CD4-positive, alpha-beta T cell treated with Interferon alpha-2 for 1 hour (primary cell): ENCODE results near the gene ITGB2.

Source experiments
- DNase-seq, 2 donors: peaks; one replicate each; pipeline ENCODE4 v3.0.0-alpha.2; 2020 to 2022

ITGB2 gene

GRCh38 chr21:44955141-44955797 lies 34.6 kb upstream of the ITGB2 start:
- no peak for DNase-seq

GRCh38 chr21:44954281-44954771 lies 33.6 kb upstream of the ITGB2 start:
- no peak for DNase-seq

GRCh38 chr21:44953628-44954021 lies 32.9 kb upstream of the ITGB2 start:
- no peak for DNase-seq

GRCh38 chr21:44952929-44953627 lies 32.4 kb upstream of the ITGB2 start:
- DNase-seq: no peak

- no peak for DNase-seq
Measured at GRCh38 chr21:44952116-44952928, 31.6 kb upstream of the ITGB2 start.

- DNase-seq: no peak
Measured at GRCh38 chr21:44951186-44951915, 30.7 kb upstream of the ITGB2 start.

GRCh38 chr21:44950351-44950750 lies 29.7 kb upstream of the ITGB2 start:
- DNase-seq: no peak

GRCh38 chr21:44949779-44950198 lies 29.1 kb upstream of the ITGB2 start:
- DNase-seq: peak; percentile 75 to 84

- DNase-seq: no peak
Measured at GRCh38 chr21:44949161-44949778, 28.6 kb upstream of the ITGB2 start.

GRCh38 chr21:44948426-44949120 lies 27.9 kb upstream of the ITGB2 start:
- no peak for DNase-seq

GRCh38 chr21:44947930-44948331 lies 27.2 kb upstream of the ITGB2 start:
- no peak for DNase-seq

- no peak for DNase-seq
Measured at GRCh38 chr21:44947111-44947929, 26.6 kb upstream of the ITGB2 start.

GRCh38 chr21:44946254-44947041 lies 25.7 kb upstream of the ITGB2 start:
- no peak for DNase-seq

GRCh38 chr21:44944596-44944995 lies 23.9 kb upstream of the ITGB2 start:
- no peak for DNase-seq

- DNase-seq: no peak
Measured at GRCh38 chr21:44943686-44944550, 23.2 kb upstream of the ITGB2 start.

- DNase-seq: no peak
Measured at GRCh38 chr21:44943005-44943685, 22.4 kb upstream of the ITGB2 start.

GRCh38 chr21:44942566-44942965 lies 21.9 kb upstream of the ITGB2 start:
- DNase-seq: no peak

- DNase-seq: no peak
Measured at GRCh38 chr21:44941567-44941966, 20.9 kb upstream of the ITGB2 start.
